IPS-20b (cell line): ENCODE measurements around the gene GPR158.

Experiments used
- H3K27ac ChIP-seq: one replicate; pipeline ENCODE4 v1.5.1; 2013; ENCODE audit warnings: low read length
- H3K27me3 ChIP-seq: 2 replicates; pipeline ENCODE4 v1.6.1; 2013; ENCODE audit warnings: mild to moderate bottlenecking, low read length, inconsistent platforms; ENCODE audit not compliant: insufficient read depth
- H3K36me3 ChIP-seq: 2 replicates; pipeline ENCODE4 v1.6.1; 2013; ENCODE audit warnings: low read depth, mild to moderate bottlenecking, inconsistent platforms, low read length, moderate library complexity; ENCODE audit not compliant: insufficient read depth
- H3K4me1 ChIP-seq: 2 replicates; pipeline ENCODE4 v1.6.1; 2013; ENCODE audit warnings: mild to moderate bottlenecking, control low read depth, inconsistent platforms, low read length, moderate library complexity; ENCODE audit not compliant: insufficient read depth
- H3K4me3 ChIP-seq: 2 replicates; pipeline ENCODE4 v1.5.1; 2013; ENCODE audit warnings: mild to moderate bottlenecking, low read length, inconsistent platforms
- H3K9ac ChIP-seq: 2 replicates; pipeline ENCODE4 v1.6.1; 2013; ENCODE audit warnings: low read depth, mild to moderate bottlenecking, inconsistent platforms, low read length, moderate library complexity
- H3K9me3 ChIP-seq: 2 replicates; pipeline ENCODE4 v1.6.1; 2013; ENCODE audit warnings: mild to moderate bottlenecking, low read depth, low read length, inconsistent platforms; ENCODE audit not compliant: insufficient read depth

Gene GPR158

DNA sequence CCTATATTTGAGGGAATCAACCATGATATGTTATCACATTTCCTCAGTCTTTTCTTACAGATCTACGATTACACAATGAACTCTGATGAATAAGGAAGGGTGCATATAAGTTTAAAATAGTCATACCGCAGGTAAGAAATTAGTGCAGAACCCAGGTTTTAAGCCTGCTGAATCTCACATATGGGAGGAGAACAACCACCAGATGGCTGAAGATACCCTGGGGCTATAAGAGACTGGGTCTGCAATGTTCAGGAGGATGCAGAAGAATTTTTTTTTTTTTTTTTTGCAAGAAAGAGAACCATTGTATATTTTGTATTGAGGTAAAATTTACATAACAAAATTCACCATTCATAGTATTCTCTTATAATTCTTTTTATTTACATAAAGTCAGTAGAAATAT lies 387.0 kb downstream of the GPR158 start:
- Histone ChIP-seq H3K36me3 (no peaks in the 10 kb centered on the region), H3K9me3 (no peaks in the 10 kb centered on the region), H3K9ac (no peak overlapping the region), H3K4me1 (peaks cover 4% of the 10 kb centered on the region), H3K27ac (no peak overlapping the region), H3K27me3 (no peaks in the 10 kb centered on the region), H3K4me3 (no peak overlapping the region)

GRCh38 chr10:25562547-25562946 lies 387.7 kb downstream of the GPR158 start:
- no peak overlapping the region for H3K27ac ChIP-seq
- no peaks in the 10 kb centered on the region for H3K27me3 ChIP-seq
- H3K9ac ChIP-seq = no peak overlapping the region
- H3K36me3 ChIP-seq = no peaks in the 10 kb centered on the region
- no peak overlapping the region for H3K4me3 ChIP-seq
- no peaks in the 10 kb centered on the region for H3K9me3 ChIP-seq
- peaks cover 4% of the 10 kb centered on the region for H3K4me1 ChIP-seq

DNA sequence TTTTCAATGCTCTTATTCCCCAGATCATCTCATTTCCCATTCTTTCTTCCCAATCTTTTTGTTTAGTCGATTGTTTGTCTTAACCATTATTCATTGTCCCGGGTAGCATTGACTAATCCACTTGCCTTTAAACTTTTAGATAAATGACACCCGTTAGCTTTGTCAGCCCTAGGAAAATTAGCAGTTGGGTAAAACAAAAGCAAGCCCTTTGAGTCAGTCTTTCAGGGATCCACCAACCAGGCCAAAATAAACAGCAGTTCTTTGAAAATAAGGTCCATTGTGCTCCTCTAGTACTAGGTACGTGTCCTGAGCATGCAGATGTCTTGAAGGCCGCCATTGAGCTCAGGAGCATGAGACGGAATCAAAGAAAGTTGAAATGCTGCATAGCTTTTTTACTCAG lies 389.6 kb downstream of the GPR158 start:
- H3K9me3 ChIP-seq = no peaks in the 10 kb centered on the region
- no peak overlapping the region for H3K4me3 ChIP-seq
- peaks cover 4% of the 10 kb centered on the region for H3K4me1 ChIP-seq

GRCh38 chr10:25565570-25565969 lies 390.8 kb downstream of the GPR158 start:
- H3K4me3 ChIP-seq = no peak overlapping the region
- no peaks in the 10 kb centered on the region for H3K27me3 ChIP-seq
- no peaks in the 10 kb centered on the region for H3K9me3 ChIP-seq
- no peak overlapping the region for H3K9ac ChIP-seq
- peaks cover 4% of the 10 kb centered on the region for H3K4me1 ChIP-seq
- H3K27ac ChIP-seq = no peak overlapping the region
- no peaks in the 10 kb centered on the region for H3K36me3 ChIP-seq

More for the DNA sequence above, 389.6 kb downstream of the GPR158 start:
- no peaks in the 10 kb centered on the region for H3K27me3 ChIP-seq
- H3K9ac ChIP-seq = no peak overlapping the region
- H3K36me3 ChIP-seq = no peaks in the 10 kb centered on the region
- H3K27ac ChIP-seq = no peak overlapping the region

GRCh38 chr10:25573316-25573715 lies 398.5 kb downstream of the GPR158 start:
- H3K27me3 ChIP-seq = no peaks in the 10 kb centered on the region
- no peak overlapping the region for H3K4me3 ChIP-seq
- H3K9ac ChIP-seq = no peak overlapping the region
- no peaks in the 10 kb centered on the region for H3K9me3 ChIP-seq
- H3K4me1 ChIP-seq = no peaks in the 10 kb centered on the region
- no peak overlapping the region for H3K27ac ChIP-seq
- H3K36me3 ChIP-seq = no peaks in the 10 kb centered on the region

DNA sequence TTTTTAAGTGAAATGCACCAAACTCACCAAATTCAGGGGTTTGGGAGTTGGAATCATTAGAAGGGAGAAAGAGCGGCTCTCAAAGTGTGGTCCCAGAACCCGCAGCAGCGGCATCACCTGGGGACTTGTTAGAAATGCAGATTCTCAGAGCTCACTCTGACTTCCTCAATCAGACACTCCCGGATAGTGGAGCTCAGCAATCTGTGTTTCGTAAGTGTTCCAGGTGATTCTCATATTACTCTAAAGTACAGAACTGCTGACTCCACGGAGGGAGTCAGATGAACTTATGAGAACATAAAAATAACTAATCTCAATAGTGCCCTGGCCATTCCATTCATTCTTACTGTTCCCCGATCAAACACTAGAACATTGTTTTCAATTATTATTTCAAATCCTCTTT lies 400.5 kb downstream of the GPR158 start:
- Histone ChIP-seq H3K27me3 (no peaks in the 10 kb centered on the region), H3K27ac (no peak overlapping the region), H3K9ac (no peak overlapping the region), H3K4me3 (no peak overlapping the region), H3K4me1 (no peaks in the 10 kb centered on the region), H3K36me3 (no peaks in the 10 kb centered on the region), H3K9me3 (no peaks in the 10 kb centered on the region)

DNA sequence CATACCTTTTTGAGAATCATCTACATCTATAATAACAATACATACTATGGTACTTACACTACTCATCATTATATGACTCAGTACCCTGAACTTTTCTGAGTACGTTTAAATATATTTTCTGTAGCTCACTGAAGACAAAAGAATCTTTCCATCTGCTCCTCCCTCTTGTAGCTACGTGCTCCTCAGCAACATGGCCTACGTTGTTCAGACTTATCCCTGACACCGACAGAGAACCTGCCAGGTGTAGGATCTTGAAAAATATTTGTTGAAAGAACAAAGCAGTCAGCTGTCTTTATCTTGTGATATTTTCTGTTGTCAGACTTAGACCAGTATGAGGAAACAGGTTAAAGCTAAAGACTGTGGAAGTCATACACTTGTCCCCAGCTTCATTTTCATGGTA lies 403.3 kb downstream of the GPR158 start:
- no peak overlapping the region for H3K9ac ChIP-seq
- no peaks in the 10 kb centered on the region for H3K27me3 ChIP-seq
- no peaks in the 10 kb centered on the region for H3K9me3 ChIP-seq
- no peak overlapping the region for H3K27ac ChIP-seq
- no peaks in the 10 kb centered on the region for H3K36me3 ChIP-seq
- no peak overlapping the region for H3K4me3 ChIP-seq
- no peaks in the 10 kb centered on the region for H3K4me1 ChIP-seq

DNA sequence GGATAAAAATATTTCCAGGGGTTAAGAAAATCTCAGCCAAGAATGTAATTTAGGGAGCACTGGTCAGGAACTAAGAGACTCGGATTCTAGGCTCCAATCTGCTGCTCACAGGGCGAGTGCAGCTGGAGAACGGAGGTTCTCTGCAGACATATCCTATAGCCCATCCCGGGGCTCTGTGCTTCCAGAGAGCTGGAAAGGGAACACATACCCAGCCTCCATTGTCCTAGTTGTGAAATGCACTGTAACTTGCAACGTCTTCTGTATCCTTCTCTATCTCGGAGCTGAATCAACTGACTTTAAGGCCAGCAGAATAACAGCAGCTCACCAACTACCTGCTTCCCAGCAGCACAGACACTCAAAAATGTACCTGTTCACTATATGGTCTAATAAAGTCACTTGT lies 408.2 kb downstream of the GPR158 start:
- Histone ChIP-seq H3K9me3 (no peaks in the 10 kb centered on the region; the same call in none of the 2 replicates), H3K4me3 (no peak overlapping the region), H3K27me3 (no peaks in the 10 kb centered on the region), H3K9ac (no peak overlapping the region), H3K36me3 (no peaks in the 10 kb centered on the region), H3K4me1 (no peaks in the 10 kb centered on the region), H3K27ac (no peak overlapping the region)

GRCh38 chr10:25600651-25601050 lies 425.9 kb downstream of the GPR158 start:
- Histone ChIP-seq H3K9ac (no peak overlapping the region), H3K27ac (no peak overlapping the region), H3K4me3 (no peak overlapping the region), H3K27me3 (no peaks in the 10 kb centered on the region), H3K4me1 (no peaks in the 10 kb centered on the region), H3K9me3 (no peaks in the 10 kb centered on the region), H3K36me3 (no peaks in the 10 kb centered on the region)

DNA sequence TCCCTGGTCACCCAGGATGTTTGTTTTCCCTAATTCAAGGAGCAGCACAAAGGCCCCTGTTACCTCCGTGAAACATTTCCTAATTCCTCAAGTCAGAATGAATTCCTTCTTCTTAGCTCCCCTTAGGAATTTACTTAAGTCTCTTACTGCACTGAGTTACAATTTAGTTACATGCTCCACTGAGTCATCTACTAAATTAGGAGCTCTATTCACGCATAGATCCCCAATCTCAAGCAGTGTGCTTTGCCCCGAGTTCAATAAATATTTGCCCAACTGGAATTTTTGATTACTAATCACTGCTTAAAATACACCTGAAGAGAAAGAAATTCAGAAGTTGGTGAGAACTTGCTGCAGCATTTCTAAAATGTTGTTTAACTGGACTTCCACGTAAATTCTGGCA lies 429.8 kb downstream of the GPR158 start:
- H3K27ac ChIP-seq = no peak overlapping the region
- H3K36me3 ChIP-seq = no peaks in the 10 kb centered on the region
- H3K4me1 ChIP-seq = no peaks in the 10 kb centered on the region
- H3K9me3 ChIP-seq = no peaks in the 10 kb centered on the region
- no peak overlapping the region for H3K4me3 ChIP-seq
- H3K27me3 ChIP-seq = no peaks in the 10 kb centered on the region
- no peak overlapping the region for H3K9ac ChIP-seq

GRCh38 chr10:25614652-25615051 lies 439.9 kb downstream of the GPR158 start:
- Histone ChIP-seq H3K27me3 (no peaks in the 10 kb centered on the region), H3K9me3 (no peaks in the 10 kb centered on the region), H3K27ac (no peak overlapping the region), H3K36me3 (no peaks in the 10 kb centered on the region), H3K9ac (no peak overlapping the region), H3K4me3 (no peak overlapping the region), H3K4me1 (no peaks in the 10 kb centered on the region)

DNA sequence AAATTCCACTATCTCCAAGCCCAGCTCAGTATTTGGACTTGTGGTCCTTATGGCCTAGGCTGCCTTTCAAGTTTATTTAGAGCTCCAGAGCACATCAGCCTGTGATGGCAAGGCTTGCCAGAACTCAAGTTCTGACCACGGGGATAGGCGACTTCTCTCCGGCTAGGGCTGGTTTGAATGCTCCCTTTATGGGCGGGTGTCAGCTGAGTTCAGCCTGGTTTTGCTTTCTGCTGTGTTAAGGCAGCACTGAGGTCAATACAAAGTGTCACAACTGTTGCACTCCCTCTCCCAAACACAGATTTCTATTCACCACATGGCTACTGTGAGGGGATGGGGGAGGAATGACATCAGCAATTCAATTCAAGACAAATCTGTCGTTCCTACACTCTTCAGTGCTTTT lies 441.1 kb downstream of the GPR158 start:
- H3K9me3 ChIP-seq = no peaks in the 10 kb centered on the region
- H3K4me3 ChIP-seq = no peak overlapping the region
- no peak overlapping the region for H3K9ac ChIP-seq
- H3K4me1 ChIP-seq = no peaks in the 10 kb centered on the region
- H3K27ac ChIP-seq = no peak overlapping the region
- H3K36me3 ChIP-seq = no peaks in the 10 kb centered on the region
- H3K27me3 ChIP-seq = no peaks in the 10 kb centered on the region
